ENCODE results near the gene SELENOI.
A peak's percentile ranks its signal among the peaks of the same experiment; 100 is the strongest.

Gene SELENOI

DNA sequence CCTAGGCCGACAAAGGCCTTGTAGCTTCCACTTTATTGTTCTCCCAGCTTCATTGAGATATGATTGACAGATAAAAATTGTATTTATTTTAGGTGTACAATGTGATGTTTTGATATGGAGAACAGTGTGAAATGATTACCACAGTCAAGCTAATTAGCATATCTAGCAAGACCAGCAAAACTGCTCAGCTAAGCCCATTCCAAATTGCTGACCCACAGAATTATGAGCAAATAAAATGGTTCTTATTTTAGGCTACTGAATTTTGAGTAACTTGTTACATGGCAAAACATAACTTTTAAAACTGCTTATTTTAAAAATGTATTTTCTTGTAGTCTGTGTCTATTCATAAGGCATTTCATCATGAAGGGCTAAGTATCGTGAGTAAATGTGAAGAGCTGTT lies 8.6 kb upstream of the SELENOI start:
- DNase-seq (ENCODE audit: low spot score) = no peak
- TF ChIP-seq, protein P1, sequence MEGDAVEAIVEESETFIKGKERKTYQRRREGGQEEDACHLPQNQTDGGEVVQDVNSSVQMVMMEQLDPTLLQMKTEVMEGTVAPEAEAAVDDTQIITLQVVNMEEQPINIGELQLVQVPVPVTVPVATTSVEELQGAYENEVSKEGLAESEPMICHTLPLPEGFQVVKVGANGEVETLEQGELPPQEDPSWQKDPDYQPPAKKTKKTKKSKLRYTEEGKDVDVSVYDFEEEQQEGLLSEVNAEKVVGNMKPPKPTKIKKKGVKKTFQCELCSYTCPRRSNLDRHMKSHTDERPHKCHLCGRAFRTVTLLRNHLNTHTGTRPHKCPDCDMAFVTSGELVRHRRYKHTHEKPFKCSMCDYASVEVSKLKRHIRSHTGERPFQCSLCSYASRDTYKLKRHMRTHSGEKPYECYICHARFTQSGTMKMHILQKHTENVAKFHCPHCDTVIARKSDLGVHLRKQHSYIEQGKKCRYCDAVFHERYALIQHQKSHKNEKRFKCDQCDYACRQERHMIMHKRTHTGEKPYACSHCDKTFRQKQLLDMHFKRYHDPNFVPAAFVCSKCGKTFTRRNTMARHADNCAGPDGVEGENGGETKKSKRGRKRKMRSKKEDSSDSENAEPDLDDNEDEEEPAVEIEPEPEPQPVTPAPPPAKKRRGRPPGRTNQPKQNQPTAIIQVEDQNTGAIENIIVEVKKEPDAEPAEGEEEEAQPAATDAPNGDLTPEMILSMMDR (IDR thresholded peaks at IDR 0.05; ENCODE audit: extremely low read depth, missing control alignments) = no peak

DNA sequence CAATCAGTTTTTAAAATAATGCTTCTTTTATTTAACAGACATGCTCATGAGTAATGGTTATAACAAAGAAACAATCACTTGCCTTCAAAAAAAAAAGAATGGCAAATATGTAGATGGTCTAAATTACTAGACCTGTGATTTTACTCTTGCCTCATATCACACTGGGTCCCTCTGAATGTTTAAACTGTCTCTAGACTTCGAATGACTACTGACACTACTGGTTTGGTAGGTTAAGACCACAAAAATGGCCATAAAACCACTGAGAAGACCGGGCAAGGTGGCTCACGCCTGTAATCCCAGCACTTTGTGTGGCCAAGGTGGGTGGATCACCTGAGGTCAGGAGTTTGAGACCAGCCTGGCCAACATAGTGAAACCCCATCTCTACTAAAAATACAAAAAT lies 5.1 kb upstream of the SELENOI start:
- DNase-seq (ENCODE audit: low spot score) = no peak
- TF ChIP-seq, protein P1 (IDR thresholded peaks at IDR 0.05; ENCODE audit: extremely low read depth, missing control alignments) = no peak

DNA sequence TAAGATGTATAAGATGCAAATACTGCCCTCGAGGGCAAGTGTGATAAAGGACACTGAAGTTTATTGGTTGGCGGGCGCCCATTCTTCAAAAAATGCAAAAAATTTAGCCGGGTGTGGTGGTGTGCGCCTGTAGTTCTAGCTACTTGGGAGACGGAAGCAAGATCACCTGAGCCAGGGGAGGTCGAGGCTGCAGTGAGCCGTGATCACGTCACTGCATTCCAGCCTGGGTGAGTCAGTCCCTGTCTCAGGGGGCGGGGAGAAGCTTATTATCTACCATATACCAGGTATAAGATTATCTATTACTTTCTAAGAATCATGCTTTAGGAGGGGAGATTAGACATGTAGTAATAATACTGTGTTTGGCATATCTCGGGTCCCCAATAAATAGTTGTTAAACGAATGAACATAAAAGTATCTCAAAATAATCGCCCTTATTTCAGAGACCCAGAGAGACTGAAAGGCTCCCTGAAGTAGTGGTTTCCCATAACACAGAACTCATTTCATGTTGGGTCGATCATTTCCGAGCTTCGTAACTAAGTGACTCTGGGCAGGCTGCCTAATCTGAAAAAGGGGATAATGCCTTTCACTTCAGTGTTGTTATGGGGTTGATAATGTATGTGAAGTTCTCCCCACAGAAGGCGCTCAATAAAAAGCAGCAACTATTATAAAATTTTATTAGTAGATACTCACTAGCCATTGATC lies 1.2 kb upstream of the SELENOI start:
- no peak for DNase-seq (ENCODE audit: low spot score)
- TF ChIP-seq, protein P1 (IDR thresholded peaks at IDR 0.05; ENCODE audit: extremely low read depth, missing control alignments) = no peak

DNA sequence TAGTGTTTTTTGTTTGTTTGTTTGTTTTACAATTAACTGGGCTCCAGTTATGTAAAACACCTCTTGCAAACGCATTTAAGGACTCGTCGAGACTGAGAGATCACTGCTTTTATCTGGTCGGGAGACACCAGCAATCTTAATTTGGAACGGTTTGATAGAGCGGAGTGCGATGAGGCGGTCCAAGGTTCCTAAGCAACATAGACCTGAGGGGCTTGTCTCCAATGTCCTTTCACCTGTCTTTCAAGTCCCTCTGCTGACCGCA lies 729 bp upstream of the SELENOI start:
- TF ChIP-seq, protein P1 (IDR thresholded peaks at IDR 0.05; ENCODE audit: extremely low read depth, missing control alignments) = no peak

DNA sequence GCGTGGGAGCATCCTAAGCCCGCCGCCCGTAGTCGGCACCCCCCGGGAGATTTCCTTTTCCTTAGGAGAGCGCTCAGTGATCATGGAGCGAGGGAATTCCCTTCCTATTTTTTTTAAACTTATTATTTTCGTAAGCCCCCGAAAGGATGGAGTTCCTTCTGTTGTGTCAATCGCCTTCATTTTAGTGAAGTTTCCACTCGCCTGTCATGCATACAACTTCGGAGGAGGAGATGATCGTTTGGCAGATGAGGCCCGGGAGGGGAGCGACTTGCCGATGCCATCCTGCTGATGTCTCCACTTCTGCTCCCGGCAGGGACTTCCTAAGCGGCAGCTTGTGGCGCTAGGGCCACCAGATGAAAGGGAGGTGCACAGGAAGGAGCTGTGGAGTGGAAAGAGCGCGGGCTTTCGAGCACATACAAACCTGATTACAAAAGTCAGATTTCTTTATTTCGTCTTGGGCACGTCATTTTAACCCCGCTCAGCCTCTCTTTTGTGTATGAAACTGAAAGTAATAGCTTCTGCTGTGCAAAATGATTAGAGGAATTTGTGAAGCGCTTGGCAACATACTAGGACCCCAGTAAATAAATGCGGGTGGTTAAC lies 611 bp downstream of the SELENOI start, which contains the start of gene ADGRF3:
Gene ADGRF3, minus strand, starts transcription at position 336 of the 600 bp plus-strand sequence. CDS start 555 bp downstream, outside the sequence.
- peak; percentile 29 for DNase-seq (ENCODE audit: low spot score)
- TF ChIP-seq, protein P1 (IDR thresholded peaks at IDR 0.05; ENCODE audit: extremely low read depth, missing control alignments) = no peak

More for the DNA sequence above, 729 bp upstream of the SELENOI start:
- no peak for DNase-seq (ENCODE audit: low spot score)

DNA sequence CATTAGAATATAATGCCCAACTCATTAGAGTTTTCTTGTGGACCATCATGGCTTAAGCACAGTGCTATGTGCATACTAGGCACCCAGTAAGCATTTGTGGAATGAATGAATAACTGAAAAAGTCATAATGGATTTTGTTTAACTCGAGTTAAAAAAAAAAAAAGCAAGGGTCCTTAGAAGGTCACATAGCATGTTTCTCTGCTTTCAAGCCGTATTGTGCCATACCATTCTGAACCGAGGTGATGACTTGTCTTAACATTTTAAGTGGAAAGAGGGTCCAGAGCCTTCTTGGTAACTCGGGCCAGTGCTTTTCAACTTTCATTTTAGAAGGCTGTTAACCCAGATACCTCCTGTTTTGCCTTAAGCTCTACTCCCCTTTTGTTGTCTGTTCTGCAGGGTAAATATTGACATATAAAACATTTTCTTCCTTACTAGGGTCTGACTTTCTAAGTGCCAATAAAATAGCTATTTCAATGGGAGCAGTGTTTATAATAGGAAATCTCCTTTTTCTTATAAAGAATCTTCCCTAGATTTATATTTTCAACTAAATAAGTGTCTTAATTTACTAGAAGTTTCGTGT lies 1.4 kb downstream of the SELENOI start:
- TF ChIP-seq, protein P1 (IDR thresholded peaks at IDR 0.05; ENCODE audit: extremely low read depth, missing control alignments) = no peak
- DNase-seq (ENCODE audit: low spot score) = no peak

DNA sequence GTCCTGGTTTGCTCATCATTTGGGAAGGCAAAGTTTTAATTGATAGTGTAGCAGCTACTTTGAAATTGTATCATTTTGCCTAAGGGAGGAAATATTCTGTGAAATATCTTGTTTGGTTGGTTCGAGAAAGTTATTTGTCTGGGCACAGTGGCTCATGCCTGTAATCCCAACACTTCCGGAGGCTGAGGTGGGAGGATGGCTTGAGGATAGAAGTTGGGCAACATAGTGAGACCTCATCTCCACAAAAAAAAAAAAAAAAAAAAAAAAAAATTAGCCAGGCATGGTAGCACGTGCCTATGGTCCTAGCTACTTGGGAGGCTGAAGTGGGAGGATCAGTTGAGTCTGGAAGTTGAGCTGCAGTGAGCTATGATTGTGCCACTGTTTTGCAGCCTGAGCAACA lies 3.7 kb downstream of the SELENOI start:
- TF ChIP-seq, protein P1 (IDR thresholded peaks at IDR 0.05; ENCODE audit: extremely low read depth, missing control alignments) = no peak
- DNase-seq (ENCODE audit: low spot score) = no peak

All from GM20000 (cell line).